Uterus (tissue), 2 donors: ENCODE results near the gene TESK2.

Experiments used
- POLR2A ChIP-seq, 2 donors: fragments of 450-650 bp; IDR thresholded peaks; one replicate each; pipeline ENCODE4 v1.6.1; 2016; ENCODE audit warnings: antibody characterized with exemption in 2 of 2, mild to moderate bottlenecking in 1 of 2, moderate library complexity in 1 of 2
- TF ChIP-seq, protein P1 (sequence below), 4 experiments: fragments of 200-600 bp in 2 of 4; fragments of 450-650 bp in 2 of 4; sonication (generic) in 2 of 4; IDR thresholded peaks; one replicate each; pipeline ENCODE4 v1.5.1; 2016 to 2019; ENCODE audit warnings: antibody characterized with exemption in 4 of 4, mild to moderate bottlenecking in 2 of 4, moderate library complexity in 1 of 4

DNA sequence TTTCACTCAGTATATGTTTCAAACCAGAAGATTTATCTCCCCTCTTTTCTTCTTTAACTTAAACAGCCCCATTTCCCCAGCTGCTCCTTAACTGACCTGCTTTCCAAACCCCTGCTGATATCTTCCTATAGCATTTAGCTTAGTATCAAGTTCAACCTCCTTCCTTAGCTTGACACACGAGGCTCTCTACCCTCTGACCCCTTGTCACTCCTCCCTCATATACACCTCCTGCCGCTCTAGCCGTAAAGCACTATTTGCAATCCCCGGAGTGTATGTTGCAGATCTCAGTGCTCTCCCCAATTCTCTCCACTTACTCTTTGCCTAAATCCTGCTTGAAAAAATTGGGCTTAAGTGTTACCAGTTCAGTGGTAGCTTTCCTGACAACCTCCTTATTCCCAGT lies 45.9 kb upstream of the TESK2 start:
- TF ChIP-seq, protein P1, sequence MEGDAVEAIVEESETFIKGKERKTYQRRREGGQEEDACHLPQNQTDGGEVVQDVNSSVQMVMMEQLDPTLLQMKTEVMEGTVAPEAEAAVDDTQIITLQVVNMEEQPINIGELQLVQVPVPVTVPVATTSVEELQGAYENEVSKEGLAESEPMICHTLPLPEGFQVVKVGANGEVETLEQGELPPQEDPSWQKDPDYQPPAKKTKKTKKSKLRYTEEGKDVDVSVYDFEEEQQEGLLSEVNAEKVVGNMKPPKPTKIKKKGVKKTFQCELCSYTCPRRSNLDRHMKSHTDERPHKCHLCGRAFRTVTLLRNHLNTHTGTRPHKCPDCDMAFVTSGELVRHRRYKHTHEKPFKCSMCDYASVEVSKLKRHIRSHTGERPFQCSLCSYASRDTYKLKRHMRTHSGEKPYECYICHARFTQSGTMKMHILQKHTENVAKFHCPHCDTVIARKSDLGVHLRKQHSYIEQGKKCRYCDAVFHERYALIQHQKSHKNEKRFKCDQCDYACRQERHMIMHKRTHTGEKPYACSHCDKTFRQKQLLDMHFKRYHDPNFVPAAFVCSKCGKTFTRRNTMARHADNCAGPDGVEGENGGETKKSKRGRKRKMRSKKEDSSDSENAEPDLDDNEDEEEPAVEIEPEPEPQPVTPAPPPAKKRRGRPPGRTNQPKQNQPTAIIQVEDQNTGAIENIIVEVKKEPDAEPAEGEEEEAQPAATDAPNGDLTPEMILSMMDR (IDR thresholded peaks at IDR 0.05): no peak
- TF ChIP-seq POLR2A (IDR thresholded peaks at IDR 0.05): no peak
